GM13976 (cell line): Measurements from ENCODE around the gene CCDC117.
A peak's percentile ranks its signal among the peaks of the same experiment; 100 is the strongest.

ENCODE experiments used
- DNase-seq: peaks from one replicate; pipeline ENCODE4 v3.0.0; 2012; ENCODE audit warnings: low spot score
- CTCF ChIP-seq: IDR thresholded peaks from 2 replicates; pipeline ENCODE4 v1.5.1; 2012; ENCODE audit warnings: borderline replicate concordance, mild to moderate bottlenecking; ENCODE audit not compliant: insufficient read depth; ENCODE audit errors: extremely low read depth, missing control alignments, control extremely low read depth
- in situ Hi-C: fragments of 300-500 bp; cut with MboI; formaldehyde crosslinking; loops from one replicate; pipeline ENCODE4 v1.12.0; 2022; ENCODE audit warnings: low sequenced_read_pairs, mixed read lengths, inconsistent platforms; ENCODE audit not compliant: unreplicated experiment

CCDC117 gene

GRCh38 chr22:28829358-28830181 is 57.1 kb downstream of the CCDC117 start:
- TF ChIP-seq CTCF = peak; percentile 94
- DNase-seq = peak; percentile 80
- in situ Hi-C loops = loop anchor here (5.0 to 25.0 kb wide), 2 partner anchors 227 to 792 kb away; no protein-coding TSS in a partner anchor

- no peak for TF ChIP-seq CTCF
- DNase-seq = no peak
- in situ Hi-C loops = loop anchor here (25.0 kb wide), 1 partner anchor 793 kb away; no protein-coding TSS in a partner anchor
Measured at GRCh38 chr22:28830441-28830840, 57.9 kb downstream of the CCDC117 start.

GRCh38 chr22:28831140-28832072 is 58.9 kb downstream of the CCDC117 start:
- in situ Hi-C loops = loop anchor here (25.0 kb wide), 1 partner anchor 794 kb away; no protein-coding TSS in a partner anchor
- TF ChIP-seq CTCF = no peak
- no peak for DNase-seq

GRCh38 chr22:28832731-28833130 is 60.2 kb downstream of the CCDC117 start:
- TF ChIP-seq CTCF = no peak
- DNase-seq = no peak
- in situ Hi-C loops = loop anchor here (25.0 kb wide), 1 partner anchor 795 kb away; no protein-coding TSS in a partner anchor

- in situ Hi-C loops = loop anchor here (25.0 kb wide), 1 partner anchor 796 kb away; no protein-coding TSS in a partner anchor
- no peak for TF ChIP-seq CTCF
- DNase-seq = no peak
Measured at GRCh38 chr22:28833276-28833923, 60.9 kb downstream of the CCDC117 start.
